Lower lobe of right lung (tissue), 2 donors: ENCODE data around the gene PABPN1L. TPM values are rescaled to one million over a fixed set of nuclear protein-coding genes. Genes with fewer than 3 reads are reported as not detected.
"Not testable (repeated sequence)": the region's sequence is repeated elsewhere in the genome, so short reads cannot be mapped to it uniquely, and the experiment has no call there.

Source experiments
- ATAC-seq, 2 donors: fragments of 200-7000 bp; cut with Tn5 transposase; one replicate each; pipeline ENCODE4 v1.9.1; 2020 to 2022; ENCODE audit warnings: mild to moderate bottlenecking in 2 of 2, moderate library complexity in 2 of 2
- DNase-seq: peaks from one replicate; pipeline ENCODE4 v3.0.0-alpha.2; 2020
- H3K27ac ChIP-seq: fragments of 200-600 bp; one replicate; pipeline ENCODE4 v1.8.0; 2022
- H3K27me3 ChIP-seq: fragments of 200-600 bp; one replicate; pipeline ENCODE4 v1.8.0; 2022; ENCODE audit warnings: low read depth
- H3K36me3 ChIP-seq: fragments of 200-600 bp; one replicate; pipeline ENCODE4 v1.8.0; 2022; ENCODE audit warnings: mild to moderate bottlenecking
- H3K4me1 ChIP-seq: fragments of 200-600 bp; one replicate; pipeline ENCODE4 v1.8.0; 2022
- H3K4me3 ChIP-seq: fragments of 200-600 bp; one replicate; pipeline ENCODE4 v1.8.0; 2022; ENCODE audit warnings: mild to moderate bottlenecking
- H3K9me3 ChIP-seq: fragments of 200-600 bp; one replicate; pipeline ENCODE4 v1.8.0; 2022
- CTCF ChIP-seq: fragments of 200-600 bp; IDR thresholded peaks from one replicate; pipeline ENCODE4 v1.8.0; 2022; ENCODE audit warnings: antibody characterized with exemption, mild to moderate bottlenecking
- intact Hi-C: fragments of 100-400 bp; cut with DNase I; formaldehyde crosslinking; loops from one replicate; pipeline ENCODE4 v1.11.0; 2022
- total RNA-seq: library from RNA; stranded (reverse); fragmentation: NEBNext Ultra II Directional; extraction: Animal tissue kit (Norgen Biotek cat#: 25700); gene quantifications from one replicate; pipeline ENCODE4 v1.2.1, GENCODE V29; 2021
- donor health status: DM: no; HTN: yes; CAD: no; lungs with severe emphysema.

The PABPN1L gene
- total RNA-seq, 1 donor from 2014 or later: not detected

DNA sequence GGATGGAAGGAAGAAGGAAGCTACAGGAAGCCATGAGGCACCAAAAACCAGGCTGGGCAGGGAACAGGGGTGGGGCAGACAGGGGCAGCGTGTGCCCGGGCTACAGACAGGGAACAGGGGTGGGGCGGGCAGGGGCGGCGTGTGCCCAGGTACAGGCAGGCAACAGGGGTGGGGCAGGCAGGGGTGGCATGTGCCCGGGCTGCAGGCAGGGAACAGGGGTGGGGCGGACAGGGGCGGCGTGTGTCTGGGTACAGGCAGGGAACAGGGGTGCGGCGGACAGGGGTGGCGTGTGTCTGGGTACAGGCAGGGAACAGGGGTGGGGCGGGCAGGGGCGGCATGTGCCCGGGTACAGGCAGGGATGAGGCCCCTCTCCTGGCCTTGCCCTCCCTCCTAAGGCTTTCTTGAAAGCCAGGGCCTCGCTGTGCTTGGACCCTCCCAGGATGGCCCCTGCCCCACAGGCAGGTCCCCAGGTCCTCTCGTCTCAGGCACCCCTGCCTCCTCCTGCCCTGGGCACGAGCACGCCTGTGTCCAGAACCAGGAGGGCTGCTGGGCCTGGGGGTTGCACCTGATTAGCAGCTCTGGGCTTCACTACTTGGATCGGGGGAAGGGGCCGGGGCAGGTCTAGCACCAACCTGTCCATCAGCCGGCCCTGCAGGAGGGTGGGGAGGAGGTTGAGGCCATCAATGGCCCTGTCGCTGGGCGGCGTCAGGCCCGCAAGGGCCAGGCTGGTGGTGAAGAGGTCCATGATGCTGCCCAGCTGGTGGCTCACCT, 40.2 kb downstream of the PABPN1L start:
- TF ChIP-seq CTCF: no peak
- Histone ChIP-seq H3K4me3 (no peak overlapping the region), H3K27me3 (no peaks in the 10 kb centered on the region), H3K36me3 (peaks cover 50% of the 10 kb centered on the region), H3K27ac (no peak overlapping the region), H3K4me1 (no peaks in the 10 kb centered on the region), H3K9me3 (no peaks in the 10 kb centered on the region)
- no peak for DNase-seq
- intact Hi-C loops: no loop called here
- no peak for ATAC-seq

DNA sequence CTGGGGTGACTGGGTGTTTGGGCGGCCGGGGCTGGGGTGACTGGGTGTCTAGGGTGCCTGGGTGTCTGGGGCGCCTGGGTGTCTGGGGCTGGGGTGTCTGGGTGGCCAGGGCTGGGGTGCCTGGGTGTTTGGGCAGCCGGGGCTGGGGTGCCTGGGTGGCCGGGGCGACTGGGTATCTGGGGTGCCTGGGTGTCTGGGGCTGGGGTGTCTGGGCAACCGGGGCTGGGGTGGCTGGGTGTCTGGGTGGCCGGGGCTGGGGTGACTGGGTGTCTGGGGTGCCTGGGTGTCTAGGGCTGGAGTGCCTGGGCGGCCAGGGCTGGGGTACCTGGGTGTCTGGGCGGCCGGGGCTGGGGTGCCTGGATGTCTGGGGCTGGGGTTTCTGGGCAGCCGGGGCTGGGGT, 41.3 kb downstream of the PABPN1L start:
- no peak for DNase-seq
- H3K4me3 ChIP-seq: no peak overlapping the region
- peaks cover 52% of the 10 kb centered on the region for H3K36me3 ChIP-seq
- no peaks in the 10 kb centered on the region for H3K4me1 ChIP-seq
- no peak for ATAC-seq
- TF ChIP-seq CTCF: no peak
- H3K9me3 ChIP-seq: no peaks in the 10 kb centered on the region
- intact Hi-C loops: no loop called here
- H3K27me3 ChIP-seq: no peaks in the 10 kb centered on the region
- no peak overlapping the region for H3K27ac ChIP-seq

GRCh38 chr16:88824256-88825077, 42.0 kb downstream of the PABPN1L start:
- DNase-seq: no peak
- intact Hi-C loops: no loop called here
- H3K36me3 ChIP-seq: peaks cover 52% of the 10 kb centered on the region

GRCh38 chr16:88823646-88824045, 42.8 kb downstream of the PABPN1L start:
- H3K4me3 ChIP-seq, ATAC-seq, H3K27me3 ChIP-seq, H3K9me3 ChIP-seq, H3K27ac ChIP-seq, intact Hi-C loops, H3K4me1 ChIP-seq, DNase-seq: not testable (repeated sequence)
- peaks cover 51% of the 10 kb centered on the region for H3K36me3 ChIP-seq

More at GRCh38 chr16:88824256-88825077, 42.0 kb downstream of the PABPN1L start:
- no peaks in the 10 kb centered on the region for H3K4me1 ChIP-seq
- no peak overlapping the region for H3K27ac ChIP-seq
- no peak for ATAC-seq
- no peak overlapping the region for H3K4me3 ChIP-seq
- no peaks in the 10 kb centered on the region for H3K27me3 ChIP-seq
- H3K9me3 ChIP-seq: no peaks in the 10 kb centered on the region
- no peak for TF ChIP-seq CTCF

DNA sequence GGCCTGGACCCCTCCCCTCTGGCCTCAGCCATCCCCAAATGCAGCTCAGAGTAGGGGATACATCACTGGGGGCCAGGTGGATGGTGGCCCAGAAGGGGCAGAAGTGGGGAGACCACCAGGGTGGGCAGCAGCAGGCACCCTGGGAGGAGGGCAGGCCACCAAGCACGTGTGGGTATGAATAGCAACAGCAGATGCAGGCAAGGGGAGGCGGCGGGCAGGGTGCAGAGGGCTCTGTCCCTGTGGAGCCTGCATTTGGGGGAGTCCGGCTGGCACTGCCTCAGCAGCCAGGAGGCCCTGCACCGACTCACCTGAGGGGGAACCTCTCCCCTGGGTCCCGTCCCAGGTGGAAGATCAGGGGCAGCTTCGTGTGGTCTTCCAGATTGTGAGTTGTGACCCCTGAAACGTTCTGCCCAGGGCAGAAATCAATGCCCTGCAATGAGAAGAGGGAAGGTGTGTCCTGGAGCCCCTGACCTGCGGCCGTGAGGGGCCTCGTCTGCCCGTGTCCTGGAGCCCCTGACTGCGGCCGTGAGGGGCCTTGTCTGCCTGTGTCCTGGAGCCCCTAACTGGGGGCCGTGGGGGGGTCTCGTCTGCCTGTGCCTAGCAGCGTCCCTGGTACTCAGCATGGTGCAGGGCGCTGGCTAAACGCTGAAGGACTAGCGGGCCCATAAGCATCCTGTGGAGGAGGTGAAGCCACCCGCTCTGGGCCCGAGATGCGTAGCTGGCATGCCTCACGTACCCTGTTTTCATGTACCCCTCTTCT, 44.0 kb downstream of the PABPN1L start:
- H3K27me3 ChIP-seq: no peaks in the 10 kb centered on the region
- no peaks in the 10 kb centered on the region for H3K4me1 ChIP-seq
- DNase-seq (no peak), ATAC-seq (no peak)
- H3K9me3 ChIP-seq: no peaks in the 10 kb centered on the region
- intact Hi-C loops: no loop called here
- H3K4me3 ChIP-seq: no peak overlapping the region
- TF ChIP-seq CTCF: no peak
- H3K36me3 ChIP-seq: peaks cover 40% of the 10 kb centered on the region
- no peak overlapping the region for H3K27ac ChIP-seq
